Endometrial microvascular endothelial cells (primary cell): Measurements from ENCODE around the gene ANKRD62. TPM values are rescaled to one million over a fixed set of nuclear protein-coding genes. Genes with fewer than 3 reads are reported as not detected.
"Not testable (repeated sequence)": the region's sequence is repeated elsewhere in the genome, so short reads cannot be mapped to it uniquely, and the experiment has no call there.

Experiments
- in situ Hi-C: cut with HindIII; loops from 2 replicates; pipeline ENCODE4 v1.10.0; 2017; ENCODE audit warnings: low sequenced_read_pairs, low pct_unique_long_range_greater_than_20kb; ENCODE audit errors: inconsistent ontology term
- total RNA-seq: library from RNA; depleted of rRNA; stranded (reverse); fragments of >200 nt; gene quantifications from one replicate; pipeline ENCODE4 v1.2.3, GENCODE V29; 2015; ENCODE audit errors: inconsistent ontology term

Gene ANKRD62
- total RNA-seq, 1 donor from 2014 or later: not detected

GRCh38 chr18:12088731-12089375, 4.8 kb upstream of the ANKRD62 start:
- in situ Hi-C loops: no loop called here

DNA sequence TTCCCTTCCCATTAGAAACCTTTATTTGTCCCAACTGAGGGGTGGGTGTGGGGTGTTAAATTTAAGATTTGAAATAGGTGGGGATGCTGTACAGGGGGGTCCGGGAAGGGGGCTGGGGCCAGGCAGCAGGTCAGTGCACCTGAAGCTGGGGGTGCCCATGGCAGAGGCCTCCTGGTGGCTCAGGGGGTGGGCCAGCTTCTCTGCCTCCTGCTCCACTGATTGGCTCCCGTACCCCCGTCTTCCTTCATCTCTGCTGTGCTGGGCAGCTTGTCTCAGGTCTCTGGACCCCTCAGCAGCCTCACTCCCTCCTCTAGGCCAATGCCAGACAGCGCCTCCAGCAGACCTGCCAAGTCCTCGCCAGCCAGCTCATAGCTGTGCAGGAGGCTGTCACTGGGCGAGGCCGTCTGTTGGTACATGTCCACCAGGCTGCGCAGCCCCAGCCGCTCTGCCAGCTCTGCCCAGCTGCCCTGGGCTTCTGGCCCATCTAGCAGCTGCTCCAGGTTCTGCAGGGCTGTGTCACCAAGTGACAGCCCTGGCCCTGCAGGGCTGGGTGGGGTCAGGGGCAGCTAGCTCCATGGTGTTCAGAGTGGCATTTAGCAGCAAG, 2.0 kb upstream of the ANKRD62 start:
- in situ Hi-C loops: no loop called here

GRCh38 chr18:12092398-12093229, 1.0 kb upstream of the ANKRD62 start:
- in situ Hi-C loops: no loop called here

- in situ Hi-C loops: no loop called here
These were observed 4.7 kb downstream of the ANKRD62 start for GRCh38 chr18:12098374-12098773.

- in situ Hi-C loops: no loop called here
These were observed 5.5 kb downstream of the ANKRD62 start for GRCh38 chr18:12099160-12099559.

GRCh38 chr18:12101266-12101665, 7.6 kb downstream of the ANKRD62 start:
- in situ Hi-C loops: no loop called here

- in situ Hi-C loops: no loop called here
These were observed 8.6 kb downstream of the ANKRD62 start for GRCh38 chr18:12102136-12102842.

GRCh38 chr18:12106471-12106870, 12.8 kb downstream of the ANKRD62 start:
- in situ Hi-C loops: no loop called here

- in situ Hi-C loops: no loop called here
These were observed 16.2 kb downstream of the ANKRD62 start for GRCh38 chr18:12109836-12110235.

GRCh38 chr18:12113999-12114646, 20.5 kb downstream of the ANKRD62 start:
- in situ Hi-C loops: no loop called here

GRCh38 chr18:12119358-12119757, 25.7 kb downstream of the ANKRD62 start:
- in situ Hi-C loops: no loop called here

GRCh38 chr18:12121175-12122042, 27.8 kb downstream of the ANKRD62 start:
- in situ Hi-C loops: no loop called here

GRCh38 chr18:12122043-12122389, 28.4 kb downstream of the ANKRD62 start:
- in situ Hi-C loops: not testable (repeated sequence)

- in situ Hi-C loops: not testable (repeated sequence)
These were observed 34.0 kb downstream of the ANKRD62 start for GRCh38 chr18:12127647-12128046.

DNA sequence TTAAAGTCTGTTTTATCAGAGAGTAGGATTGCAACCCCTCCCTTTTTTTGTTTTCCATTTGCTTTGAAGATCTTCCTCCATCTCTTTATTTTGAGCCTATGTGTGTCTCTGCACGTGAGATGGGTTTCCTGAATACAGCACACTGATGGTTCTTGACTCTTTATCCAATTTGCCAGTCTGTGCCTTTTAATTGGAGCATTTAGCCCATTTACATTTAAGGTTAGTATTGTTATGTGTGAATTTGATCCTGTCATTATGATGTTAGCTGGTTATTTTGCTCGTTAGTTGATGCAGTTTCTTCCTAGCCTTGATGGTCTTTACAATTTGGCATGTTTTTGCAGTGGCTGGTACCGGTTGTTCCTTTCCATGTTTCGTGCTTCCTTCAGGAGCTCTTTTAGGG, 45.2 kb downstream of the ANKRD62 start:
- in situ Hi-C loops: not testable (repeated sequence)

DNA sequence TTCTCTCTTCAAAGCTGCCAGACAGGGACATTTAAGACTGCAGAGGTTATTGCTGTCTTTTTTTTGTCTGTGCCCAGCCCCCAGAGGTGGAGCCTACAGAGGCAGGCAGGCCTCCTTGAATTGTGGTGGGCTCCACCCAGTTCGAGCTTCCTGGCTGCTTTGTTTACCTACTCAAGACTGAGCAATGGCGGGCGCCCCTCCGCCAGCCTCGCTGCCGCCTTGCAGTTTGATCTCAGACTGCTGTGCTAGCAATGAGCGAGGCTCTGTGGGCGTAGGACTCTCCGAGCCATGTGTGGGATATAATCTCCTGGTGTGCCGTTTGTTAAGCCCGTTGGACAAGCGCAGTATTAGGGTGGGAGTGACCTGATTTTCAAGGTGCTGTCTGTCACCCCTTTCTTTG, 47.2 kb downstream of the ANKRD62 start:
- in situ Hi-C loops: not testable (repeated sequence)

GRCh38 chr18:12141778-12142177, 48.1 kb downstream of the ANKRD62 start:
- in situ Hi-C loops: not testable (repeated sequence)

DNA sequence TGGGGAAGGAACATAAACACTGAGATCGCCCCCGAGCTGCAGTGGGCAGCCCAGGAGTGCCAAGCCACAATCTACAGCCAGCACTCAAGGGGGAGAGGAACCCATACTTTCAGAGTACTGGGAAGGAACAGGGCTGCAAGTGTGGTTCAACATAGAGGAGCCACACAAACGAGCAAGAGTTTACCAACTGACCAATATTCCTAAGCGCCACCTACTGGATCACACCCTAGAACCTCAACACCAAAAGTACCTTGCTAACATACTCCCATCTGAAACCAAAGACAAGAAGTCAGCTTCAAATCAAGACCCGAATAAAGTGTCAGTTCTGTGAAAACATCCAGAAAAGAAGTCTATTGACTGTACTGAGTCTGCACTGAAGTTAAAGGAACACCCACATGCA, 55.8 kb downstream of the ANKRD62 start:
- in situ Hi-C loops: not testable (repeated sequence)
